ENCODE data around the gene PCDHGA8. TPM values are rescaled to one million over a fixed set of nuclear protein-coding genes. Genes with fewer than 3 reads are reported as not detected.

PCDHGA8 gene
- total RNA-seq, 1 donor from 2014 or later = 1.2 TPM

- intact Hi-C loops (cut with DNase I) = no loop called here
- Histone ChIP-seq H3K4me1 (no peaks in the 10 kb centered on the region), H3K27ac (no peak overlapping the region), H3K27me3 (no peaks in the 10 kb centered on the region), H3K4me3 (no peak overlapping the region), H3K9me3 (peaks cover 12% of the 10 kb centered on the region), H3K36me3 (no peaks in the 10 kb centered on the region)
- ATAC-seq = no peak
- DNase-seq = no peak
- TF ChIP-seq, protein P1, sequence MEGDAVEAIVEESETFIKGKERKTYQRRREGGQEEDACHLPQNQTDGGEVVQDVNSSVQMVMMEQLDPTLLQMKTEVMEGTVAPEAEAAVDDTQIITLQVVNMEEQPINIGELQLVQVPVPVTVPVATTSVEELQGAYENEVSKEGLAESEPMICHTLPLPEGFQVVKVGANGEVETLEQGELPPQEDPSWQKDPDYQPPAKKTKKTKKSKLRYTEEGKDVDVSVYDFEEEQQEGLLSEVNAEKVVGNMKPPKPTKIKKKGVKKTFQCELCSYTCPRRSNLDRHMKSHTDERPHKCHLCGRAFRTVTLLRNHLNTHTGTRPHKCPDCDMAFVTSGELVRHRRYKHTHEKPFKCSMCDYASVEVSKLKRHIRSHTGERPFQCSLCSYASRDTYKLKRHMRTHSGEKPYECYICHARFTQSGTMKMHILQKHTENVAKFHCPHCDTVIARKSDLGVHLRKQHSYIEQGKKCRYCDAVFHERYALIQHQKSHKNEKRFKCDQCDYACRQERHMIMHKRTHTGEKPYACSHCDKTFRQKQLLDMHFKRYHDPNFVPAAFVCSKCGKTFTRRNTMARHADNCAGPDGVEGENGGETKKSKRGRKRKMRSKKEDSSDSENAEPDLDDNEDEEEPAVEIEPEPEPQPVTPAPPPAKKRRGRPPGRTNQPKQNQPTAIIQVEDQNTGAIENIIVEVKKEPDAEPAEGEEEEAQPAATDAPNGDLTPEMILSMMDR (IDR thresholded peaks at IDR 0.05) = no peak
Observed at GRCh38 chr5:141437221-141437620, 44.8 kb downstream of the PCDHGA8 start.

DNA sequence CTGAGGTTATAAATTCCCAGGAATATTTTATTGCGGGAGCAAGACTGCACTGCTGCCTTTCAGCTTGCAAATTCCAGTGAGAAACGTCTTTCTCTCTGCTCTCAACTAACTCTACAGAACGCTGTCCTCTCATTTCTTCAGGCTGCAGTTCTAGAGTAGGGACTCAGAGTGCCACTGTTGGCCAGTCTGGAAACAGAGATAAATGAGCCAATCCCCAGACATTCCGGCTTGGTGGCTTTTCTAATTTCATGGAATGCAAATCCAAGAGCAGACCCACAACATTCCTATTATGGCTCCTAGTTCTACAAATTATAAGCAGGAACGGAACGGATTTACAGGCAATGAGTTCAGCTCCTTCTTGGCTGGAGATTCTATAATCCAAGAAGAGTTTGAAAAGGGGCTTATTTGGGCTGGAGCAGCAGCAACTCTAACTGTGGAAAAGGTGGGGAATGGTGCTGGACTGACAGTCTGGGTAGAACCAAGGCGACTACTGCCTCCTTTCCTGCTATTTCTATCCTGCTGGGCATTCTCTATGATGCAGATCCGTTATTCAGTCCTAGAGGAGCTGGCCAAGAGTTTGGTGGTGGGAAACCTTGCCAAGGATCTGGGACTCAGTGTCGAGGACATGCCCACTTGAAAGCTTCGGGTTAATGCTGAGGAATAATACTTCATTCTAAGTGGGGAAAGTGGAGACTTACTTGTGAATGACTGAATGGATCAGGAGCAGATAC lies 47.1 kb downstream of the PCDHGA8 start:
- H3K9me3 ChIP-seq = peaks cover 13% of the 10 kb centered on the region
- TF ChIP-seq, protein P1 (IDR thresholded peaks at IDR 0.05) = no peak
- no peak overlapping the region for H3K27ac ChIP-seq
- no peaks in the 10 kb centered on the region for H3K27me3 ChIP-seq
- H3K36me3 ChIP-seq = no peaks in the 10 kb centered on the region
- intact Hi-C loops (cut with DNase I) = no loop called here
- H3K4me1 ChIP-seq = no peaks in the 10 kb centered on the region
- DNase-seq (no peak), ATAC-seq (no peak)
- no peak overlapping the region for H3K4me3 ChIP-seq

- DNase-seq = no peak
- Histone ChIP-seq H3K9me3 (peaks cover 16% of the 10 kb centered on the region), H3K36me3 (no peaks in the 10 kb centered on the region), H3K4me3 (no peak overlapping the region), H3K4me1 (no peaks in the 10 kb centered on the region), H3K27me3 (no peaks in the 10 kb centered on the region), H3K27ac (no peak overlapping the region)
- TF ChIP-seq, protein P1 (IDR thresholded peaks at IDR 0.05) = no peak
- ATAC-seq = no peak
- intact Hi-C loops (cut with DNase I) = no loop called here
Observed at GRCh38 chr5:141440341-141440740, 47.9 kb downstream of the PCDHGA8 start.

DNA sequence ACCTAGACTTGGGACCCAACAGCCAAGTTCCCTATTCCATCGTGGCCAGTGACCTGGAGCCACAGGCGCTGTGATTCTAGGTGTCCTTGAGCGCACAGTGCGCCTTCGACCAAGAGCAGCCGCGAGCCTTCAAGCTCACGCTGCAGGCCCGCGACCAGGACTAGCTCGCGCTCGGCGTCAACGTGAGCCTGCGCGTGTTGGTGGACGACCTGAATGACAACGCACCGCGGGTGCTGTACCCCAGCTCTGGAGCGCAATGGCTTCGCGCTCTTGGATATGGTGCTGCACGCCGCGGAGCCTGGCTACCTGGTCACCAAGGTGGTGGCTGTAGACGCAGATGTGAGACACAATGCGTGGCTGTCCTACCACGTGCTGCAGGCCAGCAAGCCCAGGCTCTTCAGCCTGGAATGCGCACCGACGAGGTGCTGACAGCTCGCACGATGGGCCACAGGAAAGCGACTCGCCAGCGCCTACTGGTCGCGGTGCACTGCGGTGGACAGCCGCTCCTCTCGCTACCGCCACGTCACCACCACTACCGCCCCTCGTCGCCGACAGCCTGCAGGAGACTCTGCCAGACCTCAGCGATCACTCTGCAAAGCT lies 49.2 kb downstream of the PCDHGA8 start:
- H3K27me3 ChIP-seq = no peaks in the 10 kb centered on the region
- H3K36me3 ChIP-seq = no peaks in the 10 kb centered on the region
- TF ChIP-seq, protein P1 (IDR thresholded peaks at IDR 0.05) = no peak
- peaks cover 19% of the 10 kb centered on the region for H3K9me3 ChIP-seq
- no peak overlapping the region for H3K4me3 ChIP-seq
- ATAC-seq = no peak
- no peaks in the 10 kb centered on the region for H3K4me1 ChIP-seq
- H3K27ac ChIP-seq = no peak overlapping the region
- no peak for DNase-seq
- intact Hi-C loops (cut with DNase I) = no loop called here

Other genes starting within 250 kb of the PCDHGA8 start
- 0.75 TPM for gene PCDHB6, start 242.6 kb upstream of the PCDHGA8 start, total RNA-seq
- 2.8 TPM for gene PCDHB7, start 220.0 kb upstream of the PCDHGA8 start, total RNA-seq
- 2.4 TPM for gene PCDHB8, start 214.8 kb upstream of the PCDHGA8 start, total RNA-seq
- gene PCDHB16, start 210.2 kb upstream of the PCDHGA8 start, total RNA-seq = 4.1 TPM
- gene PCDHB9, start 205.5 kb upstream of the PCDHGA8 start, total RNA-seq = 2.5 TPM
- 2.1 TPM for gene PCDHB10, start 200.3 kb upstream of the PCDHGA8 start, total RNA-seq
- gene PCDHB11, start 193.0 kb upstream of the PCDHGA8 start, total RNA-seq = 2.0 TPM
- gene PCDHB12, start 183.9 kb upstream of the PCDHGA8 start, total RNA-seq = 2.8 TPM
- gene PCDHB13, start 178.7 kb upstream of the PCDHGA8 start, total RNA-seq = 3.2 TPM
- 3.0 TPM for gene PCDHB14, start 169.3 kb upstream of the PCDHGA8 start, total RNA-seq
- 2.5 TPM for gene PCDHB15, start 147.2 kb upstream of the PCDHGA8 start, total RNA-seq
- 0.64 TPM for gene SLC25A2, start 88.6 kb upstream of the PCDHGA8 start, total RNA-seq
- gene TAF7, start 71.8 kb upstream of the PCDHGA8 start, total RNA-seq = 60.4 TPM
- 0.46 TPM for gene PCDHGA1, start 62.1 kb upstream of the PCDHGA8 start, total RNA-seq
- 2.5 TPM for gene PCDHGA2, start 53.9 kb upstream of the PCDHGA8 start, total RNA-seq
- gene PCDHGA3, start 48.8 kb upstream of the PCDHGA8 start, total RNA-seq = 1.7 TPM
- gene PCDHGB1, start 42.5 kb upstream of the PCDHGA8 start, total RNA-seq = 2.0 TPM
- 3.9 TPM for gene PCDHGA4, start 37.6 kb upstream of the PCDHGA8 start, total RNA-seq
- 3.8 TPM for gene PCDHGB2, start 32.6 kb upstream of the PCDHGA8 start, total RNA-seq
- gene PCDHGA5, start 28.5 kb upstream of the PCDHGA8 start, total RNA-seq = 3.5 TPM
- gene PCDHGB3, start 22.4 kb upstream of the PCDHGA8 start, total RNA-seq = 2.6 TPM
- gene PCDHGA6, start 18.7 kb upstream of the PCDHGA8 start, total RNA-seq = 3.9 TPM
- 2.5 TPM for gene PCDHGA7, start 9.9 kb upstream of the PCDHGA8 start, total RNA-seq
- gene PCDHGB4, start 4.9 kb upstream of the PCDHGA8 start, total RNA-seq = 4.2 TPM
- 11.0 TPM for gene PCDHGB5, start 5.3 kb downstream of the PCDHGA8 start, total RNA-seq
- 5.4 TPM for gene PCDHGA9, start 10.1 kb downstream of the PCDHGA8 start, total RNA-seq
- 7.5 TPM for gene PCDHGB6, start 15.4 kb downstream of the PCDHGA8 start, total RNA-seq
- gene PCDHGA10, start 20.4 kb downstream of the PCDHGA8 start, total RNA-seq = 6.2 TPM
- 15.4 TPM for gene PCDHGB7, start 25.0 kb downstream of the PCDHGA8 start, total RNA-seq
- gene PCDHGA11, start 28.4 kb downstream of the PCDHGA8 start, total RNA-seq = 2.6 TPM
- 7.6 TPM for gene PCDHGA12, start 37.9 kb downstream of the PCDHGA8 start, total RNA-seq
- gene PCDHGC3, start 83.3 kb downstream of the PCDHGA8 start, total RNA-seq = 109 TPM
- gene PCDHGC4, start 92.4 kb downstream of the PCDHGA8 start, total RNA-seq = 1.8 TPM
- 1.4 TPM for gene PCDHGC5, start 96.4 kb downstream of the PCDHGA8 start, total RNA-seq
- gene DIAPH1, start 226.4 kb downstream of the PCDHGA8 start, total RNA-seq = 118 TPM
- 42.1 TPM for gene HDAC3, start 244.2 kb downstream of the PCDHGA8 start, total RNA-seq
- 6.1 TPM for gene RELL2, start 244.4 kb downstream of the PCDHGA8 start, total RNA-seq